Liver (tissue), 3 donors: ENCODE measurements around the gene SIRPA.

ENCODE experiments used
- EGR1 ChIP-seq, 2 donors: IDR thresholded peaks; 2 replicates each; pipeline ENCODE4 v1.6.1; 2016 to 2018; ENCODE audit warnings: antibody characterized with exemption in 2 of 2, low read depth in 2 of 2
- GABPA ChIP-seq, 2 donors: IDR thresholded peaks in 1 of 2; conservative IDR thresholded peaks in 1 of 2; 2 replicates each; pipeline ENCODE4 v1.6.1; 2016; ENCODE audit warnings: antibody characterized with exemption in 2 of 2, mild to moderate bottlenecking in 1 of 2, moderate library complexity in 1 of 2
- HNF4G ChIP-seq: IDR thresholded peaks from 2 replicates; pipeline ENCODE4 v1.6.1; 2016; ENCODE audit warnings: antibody characterized with exemption
- JUND ChIP-seq, 2 donors: IDR thresholded peaks; 2 replicates each; pipeline ENCODE4 v1.6.1; 2016; ENCODE audit warnings: antibody characterized with exemption in 2 of 2
- SP1 ChIP-seq: IDR thresholded peaks from 2 replicates; pipeline ENCODE4 v1.6.1; 2018; ENCODE audit warnings: antibody characterized with exemption, mild to moderate bottlenecking
- TAF1 ChIP-seq: conservative IDR thresholded peaks from 2 replicates; pipeline ENCODE4 v1.6.1; 2016; ENCODE audit warnings: antibody characterized with exemption, mild to moderate bottlenecking
- TF ChIP-seq, protein P1 (sequence below): fragments of 150-350 bp; IDR thresholded peaks from 2 replicates; pipeline ENCODE4 v1.5.1; 2017; ENCODE audit warnings: improper control_type of control experiment, low read depth, low read length; ENCODE audit not compliant: missing input control
- TF ChIP-seq, protein P2 (sequence below): IDR thresholded peaks from 2 replicates; pipeline ENCODE4 v1.6.1; 2016; ENCODE audit warnings: antibody characterized with exemption
- TF ChIP-seq, protein P3 (sequence below): IDR thresholded peaks from 2 replicates; pipeline ENCODE4 v1.6.1; 2016; ENCODE audit warnings: antibody characterized with exemption, mild to moderate bottlenecking
- TF ChIP-seq, protein P4 (sequence below): IDR thresholded peaks from 2 replicates; pipeline ENCODE4 v1.6.1; 2016; ENCODE audit warnings: antibody characterized with exemption
- TF ChIP-seq, protein P5 (sequence below): IDR thresholded peaks from 2 replicates; pipeline ENCODE4 v1.6.1; 2016; ENCODE audit warnings: antibody characterized with exemption
- donor health status: healthy.
- donor health status: healthy.

DNA sequence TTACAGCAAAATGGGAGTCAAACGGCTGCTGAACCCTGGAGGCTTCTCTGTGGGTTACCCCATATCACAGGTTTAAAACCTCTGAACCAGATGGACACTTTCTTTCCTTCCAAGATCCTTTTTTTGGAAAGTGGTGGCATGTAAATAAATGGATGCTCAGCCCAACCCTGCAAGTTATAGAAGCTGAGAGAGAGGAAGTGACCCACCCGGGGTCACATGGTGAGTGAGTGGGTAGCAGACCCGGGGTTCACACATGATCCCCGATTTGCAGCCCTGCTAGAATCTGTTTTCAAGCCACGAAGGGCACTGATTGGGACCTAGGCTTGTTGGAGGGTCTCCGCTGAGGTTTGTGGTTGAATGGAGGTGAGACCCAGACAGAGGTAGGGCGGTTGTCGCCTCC is 32.0 kb downstream of the SIRPA start:
- TF ChIP-seq, protein P1, sequence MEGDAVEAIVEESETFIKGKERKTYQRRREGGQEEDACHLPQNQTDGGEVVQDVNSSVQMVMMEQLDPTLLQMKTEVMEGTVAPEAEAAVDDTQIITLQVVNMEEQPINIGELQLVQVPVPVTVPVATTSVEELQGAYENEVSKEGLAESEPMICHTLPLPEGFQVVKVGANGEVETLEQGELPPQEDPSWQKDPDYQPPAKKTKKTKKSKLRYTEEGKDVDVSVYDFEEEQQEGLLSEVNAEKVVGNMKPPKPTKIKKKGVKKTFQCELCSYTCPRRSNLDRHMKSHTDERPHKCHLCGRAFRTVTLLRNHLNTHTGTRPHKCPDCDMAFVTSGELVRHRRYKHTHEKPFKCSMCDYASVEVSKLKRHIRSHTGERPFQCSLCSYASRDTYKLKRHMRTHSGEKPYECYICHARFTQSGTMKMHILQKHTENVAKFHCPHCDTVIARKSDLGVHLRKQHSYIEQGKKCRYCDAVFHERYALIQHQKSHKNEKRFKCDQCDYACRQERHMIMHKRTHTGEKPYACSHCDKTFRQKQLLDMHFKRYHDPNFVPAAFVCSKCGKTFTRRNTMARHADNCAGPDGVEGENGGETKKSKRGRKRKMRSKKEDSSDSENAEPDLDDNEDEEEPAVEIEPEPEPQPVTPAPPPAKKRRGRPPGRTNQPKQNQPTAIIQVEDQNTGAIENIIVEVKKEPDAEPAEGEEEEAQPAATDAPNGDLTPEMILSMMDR, result no peak
- no peak for TF ChIP-seq SP1
- no peak for TF ChIP-seq JUND (IDR thresholded peaks at IDR 0.05)
- TF ChIP-seq, protein P2, sequence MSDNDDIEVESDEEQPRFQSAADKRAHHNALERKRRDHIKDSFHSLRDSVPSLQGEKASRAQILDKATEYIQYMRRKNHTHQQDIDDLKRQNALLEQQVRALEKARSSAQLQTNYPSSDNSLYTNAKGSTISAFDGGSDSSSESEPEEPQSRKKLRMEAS, result no peak
- TF ChIP-seq, protein P3, sequence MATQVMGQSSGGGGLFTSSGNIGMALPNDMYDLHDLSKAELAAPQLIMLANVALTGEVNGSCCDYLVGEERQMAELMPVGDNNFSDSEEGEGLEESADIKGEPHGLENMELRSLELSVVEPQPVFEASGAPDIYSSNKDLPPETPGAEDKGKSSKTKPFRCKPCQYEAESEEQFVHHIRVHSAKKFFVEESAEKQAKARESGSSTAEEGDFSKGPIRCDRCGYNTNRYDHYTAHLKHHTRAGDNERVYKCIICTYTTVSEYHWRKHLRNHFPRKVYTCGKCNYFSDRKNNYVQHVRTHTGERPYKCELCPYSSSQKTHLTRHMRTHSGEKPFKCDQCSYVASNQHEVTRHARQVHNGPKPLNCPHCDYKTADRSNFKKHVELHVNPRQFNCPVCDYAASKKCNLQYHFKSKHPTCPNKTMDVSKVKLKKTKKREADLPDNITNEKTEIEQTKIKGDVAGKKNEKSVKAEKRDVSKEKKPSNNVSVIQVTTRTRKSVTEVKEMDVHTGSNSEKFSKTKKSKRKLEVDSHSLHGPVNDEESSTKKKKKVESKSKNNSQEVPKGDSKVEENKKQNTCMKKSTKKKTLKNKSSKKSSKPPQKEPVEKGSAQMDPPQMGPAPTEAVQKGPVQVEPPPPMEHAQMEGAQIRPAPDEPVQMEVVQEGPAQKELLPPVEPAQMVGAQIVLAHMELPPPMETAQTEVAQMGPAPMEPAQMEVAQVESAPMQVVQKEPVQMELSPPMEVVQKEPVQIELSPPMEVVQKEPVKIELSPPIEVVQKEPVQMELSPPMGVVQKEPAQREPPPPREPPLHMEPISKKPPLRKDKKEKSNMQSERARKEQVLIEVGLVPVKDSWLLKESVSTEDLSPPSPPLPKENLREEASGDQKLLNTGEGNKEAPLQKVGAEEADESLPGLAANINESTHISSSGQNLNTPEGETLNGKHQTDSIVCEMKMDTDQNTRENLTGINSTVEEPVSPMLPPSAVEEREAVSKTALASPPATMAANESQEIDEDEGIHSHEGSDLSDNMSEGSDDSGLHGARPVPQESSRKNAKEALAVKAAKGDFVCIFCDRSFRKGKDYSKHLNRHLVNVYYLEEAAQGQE, result no peak
- TF ChIP-seq EGR1 (IDR thresholded peaks at IDR 0.05; ENCODE audit: low read depth in 2 of 2), result no peak
- TF ChIP-seq, protein P4, sequence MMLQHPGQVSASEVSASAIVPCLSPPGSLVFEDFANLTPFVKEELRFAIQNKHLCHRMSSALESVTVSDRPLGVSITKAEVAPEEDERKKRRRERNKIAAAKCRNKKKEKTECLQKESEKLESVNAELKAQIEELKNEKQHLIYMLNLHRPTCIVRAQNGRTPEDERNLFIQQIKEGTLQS, result no peak
- TF ChIP-seq TAF1, result no peak
- TF ChIP-seq HNF4G, result no peak
- TF ChIP-seq, protein P5, sequence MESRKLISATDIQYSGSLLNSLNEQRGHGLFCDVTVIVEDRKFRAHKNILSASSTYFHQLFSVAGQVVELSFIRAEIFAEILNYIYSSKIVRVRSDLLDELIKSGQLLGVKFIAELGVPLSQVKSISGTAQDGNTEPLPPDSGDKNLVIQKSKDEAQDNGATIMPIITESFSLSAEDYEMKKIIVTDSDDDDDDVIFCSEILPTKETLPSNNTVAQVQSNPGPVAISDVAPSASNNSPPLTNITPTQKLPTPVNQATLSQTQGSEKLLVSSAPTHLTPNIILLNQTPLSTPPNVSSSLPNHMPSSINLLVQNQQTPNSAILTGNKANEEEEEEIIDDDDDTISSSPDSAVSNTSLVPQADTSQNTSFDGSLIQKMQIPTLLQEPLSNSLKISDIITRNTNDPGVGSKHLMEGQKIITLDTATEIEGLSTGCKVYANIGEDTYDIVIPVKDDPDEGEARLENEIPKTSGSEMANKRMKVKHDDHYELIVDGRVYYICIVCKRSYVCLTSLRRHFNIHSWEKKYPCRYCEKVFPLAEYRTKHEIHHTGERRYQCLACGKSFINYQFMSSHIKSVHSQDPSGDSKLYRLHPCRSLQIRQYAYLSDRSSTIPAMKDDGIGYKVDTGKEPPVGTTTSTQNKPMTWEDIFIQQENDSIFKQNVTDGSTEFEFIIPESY, result no peak
- no peak for TF ChIP-seq GABPA (IDR thresholded peaks at IDR 0.05 in 1 of 2, conservative IDR thresholded peaks at IDR 0.05 in 1 of 2)
